Measurements from ENCODE around the gene TMEM161A.

TMEM161A gene

GRCh38 chr19:19098084-19098702, 40.1 kb downstream of the TMEM161A start:
- no peaks in the 10 kb centered on the region for H3K9me3 Mint-ChIP-seq
- peaks cover 40% of the 10 kb centered on the region for H3K4me1 Mint-ChIP-seq
- no peak for DNase-seq
- H3K36me3 Mint-ChIP-seq (ENCODE audit: low read depth), result peaks cover 12% of the 10 kb centered on the region
- H3K27ac Mint-ChIP-seq, result peak overlapping the region; percentile 54
- peaks cover 7% of the 10 kb centered on the region for H3K27me3 Mint-ChIP-seq (ENCODE audit: low read depth, poor library complexity)
- no peak overlapping the region for H3K4me3 Mint-ChIP-seq
- TF ChIP-seq CTCF (IDR thresholded peaks at IDR 0.05), result no peak

GRCh38 chr19:19096641-19097627, 41.3 kb downstream of the TMEM161A start:
- Mint-ChIP-seq H3K27me3 (ENCODE audit: low read depth, poor library complexity) (peaks cover 7% of the 10 kb centered on the region), H3K4me1 (peaks cover 40% of the 10 kb centered on the region), H3K36me3 (ENCODE audit: low read depth) (peaks cover 8% of the 10 kb centered on the region), H3K4me3 (no peak overlapping the region), H3K9me3 (no peaks in the 10 kb centered on the region), H3K27ac (peak overlapping the region; percentile 51)
- no peak for DNase-seq
- no peak for TF ChIP-seq CTCF (IDR thresholded peaks at IDR 0.05)

GRCh38 chr19:19095691-19096090, 42.6 kb downstream of the TMEM161A start:
- H3K4me1 Mint-ChIP-seq, result peaks cover 33% of the 10 kb centered on the region
- peaks cover 12% of the 10 kb centered on the region for H3K27me3 Mint-ChIP-seq (ENCODE audit: low read depth, poor library complexity)
- no peak for TF ChIP-seq CTCF (IDR thresholded peaks at IDR 0.05)
- no peak for DNase-seq
- H3K9me3 Mint-ChIP-seq, result no peaks in the 10 kb centered on the region
- H3K4me3 Mint-ChIP-seq, result no peak overlapping the region
- H3K27ac Mint-ChIP-seq, result no peak overlapping the region
- H3K36me3 Mint-ChIP-seq (ENCODE audit: low read depth), result peaks cover 8% of the 10 kb centered on the region

GRCh38 chr19:19094513-19094912, 43.8 kb downstream of the TMEM161A start:
- no peak for DNase-seq
- Mint-ChIP-seq H3K27ac (peak overlapping the region; percentile 27), H3K4me3 (no peak overlapping the region), H3K9me3 (no peaks in the 10 kb centered on the region), H3K36me3 (ENCODE audit: low read depth) (peaks cover 8% of the 10 kb centered on the region), H3K27me3 (ENCODE audit: low read depth, poor library complexity) (peaks cover 23% of the 10 kb centered on the region), H3K4me1 (peaks cover 27% of the 10 kb centered on the region)
- TF ChIP-seq CTCF (IDR thresholded peaks at IDR 0.05), result no peak

GRCh38 chr19:19087676-19088075, 50.6 kb downstream of the TMEM161A start:
- Mint-ChIP-seq H3K27me3 (ENCODE audit: low read depth, poor library complexity) (peaks cover 24% of the 10 kb centered on the region), H3K4me3 (no peak overlapping the region), H3K27ac (no peak overlapping the region), H3K4me1 (no peaks in the 10 kb centered on the region), H3K9me3 (no peaks in the 10 kb centered on the region), H3K36me3 (ENCODE audit: low read depth) (no peaks in the 10 kb centered on the region)
- no peak for DNase-seq
- TF ChIP-seq CTCF (IDR thresholded peaks at IDR 0.05), result no peak
